Measurements from ENCODE around the gene XRCC1. TPM values are rescaled to one million over a fixed set of nuclear protein-coding genes. Genes with fewer than 3 reads are reported as not detected.

The XRCC1 gene
- total RNA-seq, 1 donor, result 32.9 TPM

- DNase-seq (ENCODE audit: low read depth), result no peak
- TF ChIP-seq CTCF (IDR thresholded peaks at IDR 0.05; ENCODE audit: insufficient read depth, low read length), result no peak
- no peak overlapping the region for H3K4me3 ChIP-seq (ENCODE audit: low read depth, low read length)
These were observed 76.3 kb downstream of the XRCC1 start for GRCh38 chr19:43499042-43499441.

GRCh38 chr19:43498233-43498842, 77.0 kb downstream of the XRCC1 start:
- TF ChIP-seq CTCF (IDR thresholded peaks at IDR 0.05; ENCODE audit: insufficient read depth, low read length), result no peak
- no peak overlapping the region for H3K4me3 ChIP-seq (ENCODE audit: low read depth, low read length)
- no peak for DNase-seq (ENCODE audit: low read depth)

DNA sequence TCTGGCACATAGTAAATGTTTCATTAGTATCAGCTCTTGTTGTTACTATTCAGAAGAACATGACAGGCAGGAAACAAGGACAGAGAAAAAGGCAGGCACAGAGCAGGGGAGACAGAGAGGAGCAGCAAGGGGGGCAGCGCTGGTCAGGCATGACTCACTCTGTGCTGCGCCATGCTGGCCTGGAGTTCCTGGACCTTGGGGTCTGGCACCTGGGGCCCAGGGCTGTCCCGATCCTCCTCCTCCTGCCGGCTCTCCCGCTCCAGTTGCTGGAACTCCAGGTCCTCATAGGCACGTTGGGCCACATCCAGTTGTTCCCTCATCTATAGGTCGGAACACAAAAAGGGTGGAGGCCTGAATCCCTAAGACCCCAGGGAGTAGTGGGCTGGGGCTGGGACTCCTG, 78.4 kb downstream of the XRCC1 start:
- no peak for TF ChIP-seq CTCF (IDR thresholded peaks at IDR 0.05; ENCODE audit: insufficient read depth, low read length)

GRCh38 chr19:43495082-43495481, 80.2 kb downstream of the XRCC1 start:
- TF ChIP-seq CTCF (IDR thresholded peaks at IDR 0.05; ENCODE audit: insufficient read depth, low read length), result no peak
- H3K4me3 ChIP-seq (ENCODE audit: low read depth, low read length), result no peak overlapping the region
- DNase-seq (ENCODE audit: low read depth), result no peak

More for the DNA sequence above, 78.4 kb downstream of the XRCC1 start:
- no peak overlapping the region for H3K4me3 ChIP-seq (ENCODE audit: low read depth, low read length)
- DNase-seq (ENCODE audit: low read depth), result no peak

Other genes starting within 250 kb of the XRCC1 start
- 0.27 and 0.33 TPM in 2 replicates for gene CD177, start 221.8 kb downstream of the XRCC1 start, total RNA-seq (ENCODE audit: low replicate concordance)
- gene TEX101, start 160.6 kb downstream of the XRCC1 start, total RNA-seq (ENCODE audit: low replicate concordance), result not detected in 2 replicates
- gene LYPD3, start 109.9 kb downstream of the XRCC1 start, total RNA-seq (ENCODE audit: low replicate concordance), result 0.36 TPM in 1 of 2 replicates, not detected in the other
- 8.0 and 11.4 TPM in 2 replicates for gene PHLDB3, start 70.8 kb downstream of the XRCC1 start, total RNA-seq (ENCODE audit: low replicate concordance)
- 11.3 and 78.2 TPM in 2 replicates for gene ETHE1, start 48.3 kb downstream of the XRCC1 start, total RNA-seq (ENCODE audit: low replicate concordance)
- 0.63 TPM in 1 of 2 replicates, not detected in the other for gene ZNF575, start 42.3 kb downstream of the XRCC1 start, total RNA-seq (ENCODE audit: low replicate concordance)
- 6.4 and 7.4 TPM in 2 replicates for gene PINLYP, start 274 bp upstream of the XRCC1 start, total RNA-seq (ENCODE audit: low replicate concordance)
- gene IRGQ, start 20.6 kb upstream of the XRCC1 start, total RNA-seq (ENCODE audit: low replicate concordance), result 17.5 and 32.3 TPM in 2 replicates
- gene ZNF576, start 21.1 kb upstream of the XRCC1 start, total RNA-seq (ENCODE audit: low replicate concordance), result 10.0 and 10.3 TPM in 2 replicates
- 0.09 TPM in 1 of 2 replicates, not detected in the other for gene SRRM5, start 36.6 kb upstream of the XRCC1 start, total RNA-seq (ENCODE audit: low replicate concordance)
- gene ZNF428, start 44.1 kb upstream of the XRCC1 start, total RNA-seq (ENCODE audit: low replicate concordance), result 14.0 and 34.8 TPM in 2 replicates
- gene CADM4, start 64.3 kb upstream of the XRCC1 start, total RNA-seq (ENCODE audit: low replicate concordance), result 0.27 and 1.1 TPM in 2 replicates
- gene PLAUR, start 94.6 kb upstream of the XRCC1 start, total RNA-seq (ENCODE audit: low replicate concordance), result 46.3 and 73.6 TPM in 2 replicates
- gene IRGC, start 140.5 kb upstream of the XRCC1 start, total RNA-seq (ENCODE audit: low replicate concordance), result not detected in 2 replicates
- 18.6 and 25.0 TPM in 2 replicates for gene SMG9, start 179.4 kb upstream of the XRCC1 start, total RNA-seq (ENCODE audit: low replicate concordance)
- gene KCNN4, start 205.4 kb upstream of the XRCC1 start, total RNA-seq (ENCODE audit: low replicate concordance), result 1.2 and 39.9 TPM in 2 replicates
- 0.72 and 1.1 TPM in 2 replicates for gene LYPD5, start 226.9 kb upstream of the XRCC1 start, total RNA-seq (ENCODE audit: low replicate concordance)

Measured in fibroblast of the aortic adventitia (primary cell).